K562 (cell line): ENCODE data around the gene RNF6. TPM values are rescaled to one million over a fixed set of nuclear protein-coding genes. Genes with fewer than 3 reads are reported as not detected.
A peak's percentile ranks its signal among the peaks of the same experiment; 100 is the strongest.

Experiments
- ATAC-seq: fragments of 200-7000 bp; cut with Tn5 transposase; 3 replicates; pipeline ENCODE4 v1.9.1; 2020; ENCODE audit warnings: moderate library complexity
- BruUV-seq: library from RNA; stranded (reverse); fragments of 400-500 nt; replicated peaks from 2 replicates; lab custom pipeline; 2021; lab: Mats Ljungman, UMichigan
- CTCF ChIA-PET: fragments of 300-600 bp; formaldehyde crosslinking; extraction: SDS; loops from one replicate; lab custom pipeline; 2021; ENCODE audit warnings: low intra/inter-chr PET ratio; lab: Yijun Ruan, JAX
- POLR2A ChIA-PET: fragments of 300-600, 350-650 bp; sonication (Branson Sonifier 250); formaldehyde crosslinking; extraction: SDS; loops from one replicate; lab custom pipeline; 2021; ENCODE audit warnings: antibody characterized with exemption, inconsistent platforms; lab: Yijun Ruan, JAX
- DNase-seq, 4 experiments: peaks; one replicate each; pipeline versions ENCODE4 v3.0.0 to v3.0.0-alpha.2; 2011 to 2018; ENCODE audit warnings: low spot score in 3 of 4, mixed read lengths in 3 of 4; ENCODE audit errors: extremely low read depth in 1 of 4
- FAIRE-seq: peaks from 2 replicates; lab custom pipeline; 2011; peaks lifted over from hg19 to GRCh38; lab: Jason Lieb, UNC
- H2AFZ ChIP-seq: 2 replicates; pipeline ENCODE4 v1.6.0; 2011; ENCODE audit warnings: low read depth, low read length, control low read depth, inconsistent platforms
- H3K27ac ChIP-seq: fragments of 200-600 bp; 3 replicates; pipeline ENCODE4 v1.8.0; 2011; ENCODE audit warnings: low read depth, mild to moderate bottlenecking, control low read depth, inconsistent platforms, low read length, moderate library complexity, mixed read lengths; ENCODE audit errors: extremely low read depth
- H3K27me3 ChIP-seq, 2 experiments: fragments of 300-600 bp in 1 of 2; 2 replicates in 1 of 2; 3 replicates in 1 of 2; pipeline versions ENCODE4 v1.6.0 to v1.8.0; 2011; ENCODE audit warnings: inconsistent platforms in 2 of 2, low read length in 2 of 2, mild to moderate bottlenecking in 1 of 2, mixed read lengths in 1 of 2, moderate library complexity in 1 of 2; ENCODE audit not compliant: control insufficient read depth in 2 of 2, insufficient read depth in 2 of 2
- H3K36me3 ChIP-seq: fragments of 300-600 bp; 3 replicates; pipeline ENCODE4 v1.8.0; 2011; ENCODE audit warnings: mild to moderate bottlenecking, low read length, inconsistent platforms; ENCODE audit not compliant: control insufficient read depth, insufficient read depth
- H3K4me1 ChIP-seq, 2 experiments: fragments of 200-600 bp in 1 of 2; replicated peaks in 1 of 2; 2 replicates in 1 of 2; 3 replicates in 1 of 2; pipeline versions ENCODE4 v1.5.1 to v1.8.0; 2011; ENCODE audit warnings: inconsistent platforms in 2 of 2, low read length in 2 of 2, mild to moderate bottlenecking in 1 of 2, mixed read lengths in 1 of 2, moderate library complexity in 1 of 2; ENCODE audit not compliant: control insufficient read depth in 2 of 2, insufficient read depth in 2 of 2
- H3K4me2 ChIP-seq: 2 replicates; pipeline ENCODE4 v1.6.1; 2011; ENCODE audit warnings: low read length, control low read depth, inconsistent platforms, mixed read lengths; ENCODE audit not compliant: insufficient read depth
- H3K4me3 ChIP-seq: fragments of 200-600 bp; sonication (generic), shearing (Covaris generic); 2 replicates; pipeline ENCODE4 v1.5.1; 2016; ENCODE audit warnings: control low read depth, inconsistent platforms
- H3K79me2 ChIP-seq: fragments of 200-600 bp; 3 replicates; pipeline ENCODE4 v1.8.0; 2011; ENCODE audit warnings: low read length, inconsistent platforms; ENCODE audit not compliant: control insufficient read depth, insufficient read depth
- H3K9ac ChIP-seq, 2 experiments: 2 replicates each; pipeline versions ENCODE4 v1.6.0 to v1.6.1; 2011; ENCODE audit warnings: low read depth in 2 of 2, low read length in 2 of 2, control low read depth in 1 of 2, inconsistent platforms in 1 of 2, mild to moderate bottlenecking in 1 of 2, mixed read lengths in 1 of 2; ENCODE audit not compliant: insufficient read depth in 1 of 2
- H3K9me1 ChIP-seq: one replicate; pipeline ENCODE4 v1.6.0; 2011; ENCODE audit warnings: inconsistent platforms, mild to moderate bottlenecking, low read length, moderate library complexity; ENCODE audit not compliant: control insufficient read depth, insufficient read depth
- H3K9me3 ChIP-seq: replicated peaks from 2 replicates; pipeline ENCODE4 v1.5.1; 2011; ENCODE audit warnings: low read depth, low read length, inconsistent platforms; ENCODE audit not compliant: control insufficient read depth, insufficient read depth
- H4K20me1 ChIP-seq: replicated peaks from 2 replicates; pipeline ENCODE4 v1.6.1; 2011; ENCODE audit warnings: low read length, inconsistent platforms, mixed read lengths; ENCODE audit not compliant: control insufficient read depth, insufficient read depth
- BCL6 ChIP-seq: fragments of 250-450 bp; sonication (Bioruptor Pico); IDR thresholded peaks from 2 replicates; pipeline ENCODE4 v1.4.0; 2020
- FOXK2 ChIP-seq, 2 experiments: fragments of 450-650 bp; IDR thresholded peaks in 1 of 2; conservative IDR thresholded peaks in 1 of 2; 2 replicates each; pipeline ENCODE4 v1.6.1; 2016; ENCODE audit warnings: low read depth in 2 of 2, mild to moderate bottlenecking in 1 of 2
- RAD21 ChIP-seq, 2 experiments: fragments of 250-450 bp in 1 of 2; fragments of 450-650 bp in 1 of 2; sonication (Bioruptor Pico) in 1 of 2; formaldehyde crosslinking in 1 of 2; IDR thresholded peaks in 1 of 2; conservative IDR thresholded peaks in 1 of 2; 2 replicates each; pipeline versions ENCODE4 v1.4.0 to v1.8.0; 2020 to 2022; ENCODE audit warnings: mild to moderate bottlenecking in 2 of 2, moderate library complexity in 1 of 2
- ZNF316 ChIP-seq: fragments of 450-650 bp; IDR thresholded peaks from 2 replicates; pipeline ENCODE4 v1.6.1; 2016
- ZNF384 ChIP-seq: IDR thresholded peaks from 2 replicates; pipeline ENCODE4 v1.6.1; 2012; ENCODE audit warnings: low read depth, low read length, improper control_type of control experiment
- WGBS: fragments of 100-300 bp; shearing (Covaris generic); methylation state at CpG from one replicate; pipeline ENCODE4 v1.1.6; 2016; ENCODE audit warnings: low coverage, mixed read lengths; ENCODE audit not compliant: insufficient coverage; ENCODE audit errors: missing lambda C conversion rate; 5-methylcytosine and 5-hydroxymethylcytosine counted together
- in situ Hi-C: fragments of 300-500 bp; cut with MboI; formaldehyde crosslinking; loops from 4 replicates; pipeline ENCODE4 v1.15.0; 2018; ENCODE audit warnings: inconsistent platforms, mixed read lengths
- intact Hi-C: fragments of 100-400 bp; cut with micrococcal nuclease; formaldehyde crosslinking; loops from 2 replicates; pipeline ENCODE4 v1.14.2; 2022
- polyA plus RNA-seq, 8 experiments: library from polyadenylated mRNA; depleted of rRNA in 4 of 8; stranded (reverse) in 5 of 8; unstranded in 3 of 8; fragments of >200 nt; fragmentation: Nextera tagmentation in 2 of 8; fragmentation: Illumina TruSeq in 1 of 8; extraction: Ambion mirVana in 2 of 8; extraction: Trizol in 1 of 8; gene quantifications; 2 replicates each; pipeline versions ENCODE4 v1.2.1 to v1.2.3, GENCODE V29; 2011 to 2014; ENCODE audit warnings: inconsistent platforms in 1 of 8, missing spikeins in 1 of 8
- total RNA-seq, 7 experiments: library from RNA; depleted of rRNA in 6 of 7; stranded (reverse); fragments of >200 nt in 6 of 7; fragmentation: Illumina TruSeq in 2 of 7; extraction: Trizol in 2 of 7; gene quantifications; 2 replicates each; pipeline versions ENCODE4 v1.2.1 to v1.2.3, GENCODE V29; 2011 to 2021; ENCODE audit warnings: low replicate concordance in 1 of 7
- TF ChIP-seq, protein P1 (sequence below), 3 experiments: IDR thresholded peaks in 2 of 3; conservative IDR thresholded peaks in 1 of 3; 2 replicates each; pipeline ENCODE4 v1.5.1; 2011 to 2012; ENCODE audit warnings: low read length in 3 of 3, mild to moderate bottlenecking in 3 of 3, control low read depth in 2 of 3, improper control_type of control experiment in 1 of 3, inconsistent platforms in 1 of 3, low read depth in 1 of 3, mixed read lengths in 1 of 3, moderate library complexity in 1 of 3; ENCODE audit not compliant: insufficient read depth in 2 of 3
- TF ChIP-seq, protein P2 (sequence below): fragments of 250-450 bp; sonication (Bioruptor Pico); IDR thresholded peaks from 2 replicates; pipeline ENCODE4 v1.4.0; 2020

RNF6 gene
- total and polyA plus RNA-seq, 9 of the 15 experiments (the other 6 are each of a cell fraction or from before 2014, with no cell fraction given) = 12.0 to 31.4 (median 22.3) TPM

DNA sequence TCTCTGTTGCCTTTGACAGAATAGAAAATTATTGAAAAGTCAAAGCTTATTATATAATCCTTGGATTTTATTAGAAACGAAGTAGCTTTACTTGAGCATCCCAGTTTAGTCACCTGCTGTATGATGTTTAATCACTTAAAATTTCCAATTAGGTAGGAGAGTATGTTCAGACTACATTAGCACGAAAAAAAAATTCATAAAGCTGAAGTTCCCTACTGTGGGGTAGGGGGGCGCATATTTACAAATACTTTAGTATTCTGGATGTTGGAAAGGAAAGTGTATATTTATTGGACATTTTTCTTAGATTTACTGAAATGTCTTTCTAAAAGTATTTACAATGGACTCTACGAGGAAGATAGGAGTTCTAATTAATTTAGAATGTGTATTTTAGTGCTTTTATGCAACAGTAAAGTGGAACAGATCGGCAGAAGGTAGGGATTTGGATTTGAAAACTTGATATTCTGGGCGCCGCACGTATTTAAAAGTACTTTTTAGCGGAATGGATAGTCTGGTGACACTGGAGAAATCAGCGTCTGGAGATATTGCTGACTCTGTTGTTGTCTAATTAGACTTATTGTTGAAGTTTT lies 33.7 kb upstream of the RNF6 start:
- CTCF ChIA-PET = no interaction called here
- FAIRE-seq = no peak
- peak overlapping the region in 1 of 2 experiments; percentile 56; a peak in 3 of 4 replicates for H3K9ac ChIP-seq

More for the DNA sequence above, 33.7 kb upstream of the RNF6 start:
- ATAC-seq (peak; percentile 20; the same call in 2 of the 3 replicates), DNase-seq (peak in 2 of 4 experiments; percentile 15 to 24)
- Histone ChIP-seq H2AFZ (0 out of 2 replicates have a peak overlapping the region, but pooled peaks have one; percentile 34), H3K27me3 (no peaks in the 10 kb centered on the region), H3K9me1 (no peaks in the 10 kb centered on the region), H3K79me2 (peaks cover 64% of the 10 kb centered on the region), H4K20me1 (no peaks in the 10 kb centered on the region; the same call in none of the 2 replicates), H3K4me3 (peak overlapping the region; percentile 79), H3K27ac (no peak overlapping the region), H3K4me2 (peak overlapping the region; percentile 83), H3K36me3 (no peaks in the 10 kb centered on the region), H3K4me1 (peaks cover 0 to 2% of the 10 kb centered on the region in 2 experiments; a peak in 4 of 5 replicates), H3K9me3 (no peaks in the 10 kb centered on the region)
- in situ Hi-C loops = no loop called here
- TF ChIP-seq, protein P1, sequence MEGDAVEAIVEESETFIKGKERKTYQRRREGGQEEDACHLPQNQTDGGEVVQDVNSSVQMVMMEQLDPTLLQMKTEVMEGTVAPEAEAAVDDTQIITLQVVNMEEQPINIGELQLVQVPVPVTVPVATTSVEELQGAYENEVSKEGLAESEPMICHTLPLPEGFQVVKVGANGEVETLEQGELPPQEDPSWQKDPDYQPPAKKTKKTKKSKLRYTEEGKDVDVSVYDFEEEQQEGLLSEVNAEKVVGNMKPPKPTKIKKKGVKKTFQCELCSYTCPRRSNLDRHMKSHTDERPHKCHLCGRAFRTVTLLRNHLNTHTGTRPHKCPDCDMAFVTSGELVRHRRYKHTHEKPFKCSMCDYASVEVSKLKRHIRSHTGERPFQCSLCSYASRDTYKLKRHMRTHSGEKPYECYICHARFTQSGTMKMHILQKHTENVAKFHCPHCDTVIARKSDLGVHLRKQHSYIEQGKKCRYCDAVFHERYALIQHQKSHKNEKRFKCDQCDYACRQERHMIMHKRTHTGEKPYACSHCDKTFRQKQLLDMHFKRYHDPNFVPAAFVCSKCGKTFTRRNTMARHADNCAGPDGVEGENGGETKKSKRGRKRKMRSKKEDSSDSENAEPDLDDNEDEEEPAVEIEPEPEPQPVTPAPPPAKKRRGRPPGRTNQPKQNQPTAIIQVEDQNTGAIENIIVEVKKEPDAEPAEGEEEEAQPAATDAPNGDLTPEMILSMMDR (IDR thresholded peaks at IDR 0.05 in 2 of 3, conservative IDR thresholded peaks at IDR 0.05 in 1 of 3; ENCODE audit: insufficient read depth in 2 of 3, low read depth in 1 of 3, low read length in 3 of 3) = peak in 1 of 3 experiments; percentile 41; a peak in 2 of 6 replicates
- TF ChIP-seq, protein P2, sequence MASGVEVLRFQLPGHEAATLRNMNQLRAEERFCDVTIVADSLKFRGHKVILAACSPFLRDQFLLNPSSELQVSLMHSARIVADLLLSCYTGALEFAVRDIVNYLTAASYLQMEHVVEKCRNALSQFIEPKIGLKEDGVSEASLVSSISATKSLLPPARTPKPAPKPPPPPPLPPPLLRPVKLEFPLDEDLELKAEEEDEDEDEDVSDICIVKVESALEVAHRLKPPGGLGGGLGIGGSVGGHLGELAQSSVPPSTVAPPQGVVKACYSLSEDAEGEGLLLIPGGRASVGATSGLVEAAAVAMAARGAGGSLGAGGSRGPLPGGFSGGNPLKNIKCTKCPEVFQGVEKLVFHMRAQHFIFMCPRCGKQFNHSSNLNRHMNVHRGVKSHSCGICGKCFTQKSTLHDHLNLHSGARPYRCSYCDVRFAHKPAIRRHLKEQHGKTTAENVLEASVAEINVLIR (CRISPR knock-in tag) = no peak
- TF ChIP-seq BCL6 (CRISPR knock-in tag) = no peak
- peak; percentile 46; the same call in 1 of the 2 replicates for TF ChIP-seq ZNF316
- peak; percentile 45 to 47; a peak in 2 of 4 replicates for TF ChIP-seq FOXK2 (conservative IDR thresholded peaks at IDR 0.05 in 1 of 2, IDR thresholded peaks at IDR 0.05 in 1 of 2; ENCODE audit: low read depth in 2 of 2)
- TF ChIP-seq RAD21 (CRISPR knock-in tag; conservative IDR thresholded peaks at IDR 0.05 in 1 of 2, IDR thresholded peaks at IDR 0.05 in 1 of 2) = peak in 1 of 2 experiments; percentile 36; a peak in 1 of 4 replicates
- TF ChIP-seq ZNF384 = 0 out of 2 replicates have a peak, but pooled peaks have one; percentile 41
- TSS peak; percentile 50 for BruUV-seq
- intact Hi-C loops = loop anchor here (2.0 kb wide), 1 partner anchor 35 kb away; no protein-coding TSS in a partner anchor
- 2% methylated on average over 10 of the region's 10 CpGs for WGBS
- POLR2A ChIA-PET = interaction anchor here (0.6 kb wide), 1 partner anchor 943 kb away, joined by 3 read pairs; no protein-coding TSS in a partner anchor
